Muscle layer of duodenum (tissue), 2 donors: ENCODE results near the gene CLEC19A.

Experiments
- H3K27ac ChIP-seq: one replicate; pipeline ENCODE4 v1.7.0; 2013; ENCODE audit warnings: mild to moderate bottlenecking, low read length
- H3K27me3 ChIP-seq: one replicate; pipeline ENCODE4 v1.7.0; 2013; ENCODE audit warnings: low read depth, mild to moderate bottlenecking, control low read depth, low read length
- H3K36me3 ChIP-seq, 2 donors: one replicate each; pipeline ENCODE4 v1.7.0; 2013; ENCODE audit warnings: low read length in 2 of 2, control low read depth in 1 of 2, mild to moderate bottlenecking in 1 of 2; ENCODE audit not compliant: insufficient read depth in 2 of 2, control insufficient read depth in 1 of 2
- H3K4me1 ChIP-seq, 2 donors: one replicate each; pipeline ENCODE4 v1.7.0; 2013; ENCODE audit warnings: low read length in 2 of 2, mild to moderate bottlenecking in 2 of 2, control low read depth in 1 of 2, moderate library complexity in 1 of 2; ENCODE audit not compliant: insufficient read depth in 2 of 2, control insufficient read depth in 1 of 2
- H3K4me3 ChIP-seq, 2 donors: one replicate each; pipeline ENCODE4 v1.7.0; 2013; ENCODE audit warnings: low read length in 2 of 2, low read depth in 1 of 2, mild to moderate bottlenecking in 1 of 2
- H3K9me3 ChIP-seq, 2 donors: one replicate each; pipeline ENCODE4 v1.7.0; 2013; ENCODE audit warnings: low read length in 2 of 2, control low read depth in 1 of 2, mild to moderate bottlenecking in 1 of 2; ENCODE audit not compliant: control insufficient read depth in 1 of 2
- donor health status: healthy.

Gene CLEC19A

DNA sequence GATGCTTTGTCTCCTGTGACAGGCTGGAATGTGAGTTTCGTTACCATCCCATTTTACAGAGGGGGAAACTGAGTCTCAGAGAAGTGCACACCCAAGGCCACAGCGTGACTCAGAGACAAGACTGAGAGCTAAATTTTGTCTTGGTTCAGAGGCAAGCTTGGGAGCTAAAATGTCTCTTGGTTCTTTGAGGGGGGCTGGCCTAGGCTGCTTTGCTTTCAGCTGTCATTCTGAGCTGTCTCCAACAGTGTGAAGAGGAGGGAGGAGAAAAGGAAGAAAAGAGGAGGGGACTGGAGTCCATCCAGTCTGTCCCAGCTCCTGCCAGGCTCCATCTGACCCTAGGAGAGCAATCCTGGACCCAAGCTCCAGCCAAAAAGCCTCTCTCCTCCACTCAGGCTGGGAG lies at the start of gene CLEC19A:
Gene CLEC19A (plus strand): TSS at position 301 of the 400 bp plus-strand sequence. CDS start 121 bp downstream, outside the sequence.
- Histone ChIP-seq H3K27me3 (no peaks in the 10 kb centered on the region), H3K27ac (no peak within 1 kb of the TSS), H3K4me1 (no peaks in the 10 kb centered on the region), H3K9me3 (no peaks in the 10 kb centered on the region), H3K36me3 (no peaks in the 10 kb centered on the region), H3K4me3 (no peak within 1 kb of the TSS)

DNA sequence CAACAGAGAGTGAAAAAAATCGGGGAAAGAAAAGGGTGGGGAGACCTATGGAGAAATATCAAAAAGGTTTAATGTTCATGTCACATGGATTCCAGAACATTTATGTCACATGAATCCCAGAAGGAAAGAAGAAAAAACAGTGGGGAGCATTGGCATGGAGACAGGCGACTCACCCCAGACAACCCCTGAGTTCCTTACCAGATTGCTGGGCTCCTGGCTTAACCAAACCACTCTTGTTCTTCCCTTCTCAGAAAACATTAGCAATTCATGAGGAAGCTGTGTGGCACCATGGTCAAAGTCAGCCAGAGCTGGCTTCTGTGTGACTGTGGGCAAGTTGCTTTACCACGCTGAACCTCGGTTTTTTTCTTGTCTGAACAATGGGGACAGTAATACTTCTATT lies 49.6 kb upstream of the CLEC19A start:
- H3K9me3 ChIP-seq = peaks cover 0 to 24% of the 10 kb centered on the region in 2 donors

DNA sequence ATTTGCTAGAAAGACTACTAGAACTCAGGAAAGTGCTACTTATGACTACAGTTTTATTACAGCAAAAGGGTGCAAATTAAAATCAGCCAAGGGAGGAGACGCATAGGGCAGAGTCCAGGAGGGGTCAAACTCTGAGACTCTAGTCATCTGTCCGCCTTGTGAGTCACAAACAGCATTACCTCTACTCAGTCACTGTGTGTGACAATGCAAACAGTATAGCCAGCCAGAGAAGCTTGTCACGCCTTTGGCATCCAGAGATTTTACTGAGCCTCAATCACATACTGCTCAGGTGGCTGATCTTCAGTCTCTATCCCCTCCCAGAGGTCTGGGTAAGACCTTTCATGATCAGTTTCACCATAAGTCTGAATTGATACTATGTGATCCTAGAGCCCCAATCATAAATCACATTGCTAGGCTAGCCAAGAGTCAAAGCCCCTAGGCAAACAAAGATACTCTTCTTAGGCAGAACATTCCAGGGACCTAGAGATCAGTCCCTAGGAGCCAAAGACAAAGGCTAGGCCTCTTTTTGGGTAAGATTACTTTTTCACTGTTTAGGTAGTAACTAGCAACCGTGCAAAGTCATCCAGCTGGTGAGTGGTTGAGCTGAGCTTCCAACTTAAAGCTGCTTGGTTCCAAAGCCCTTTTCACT lies 48.8 kb upstream of the CLEC19A start:
- no peak overlapping the region for H3K4me3 ChIP-seq
- no peaks in the 10 kb centered on the region for H3K36me3 ChIP-seq
- H3K27me3 ChIP-seq = no peaks in the 10 kb centered on the region
- H3K4me1 ChIP-seq = no peaks in the 10 kb centered on the region
- H3K27ac ChIP-seq = no peak overlapping the region
- peaks cover 0 to 24% of the 10 kb centered on the region in 2 donors for H3K9me3 ChIP-seq

More for the DNA sequence above, 49.6 kb upstream of the CLEC19A start:
- Histone ChIP-seq H3K27ac (no peak overlapping the region), H3K4me3 (no peak overlapping the region), H3K4me1 (no peaks in the 10 kb centered on the region), H3K27me3 (no peaks in the 10 kb centered on the region), H3K36me3 (no peaks in the 10 kb centered on the region)

DNA sequence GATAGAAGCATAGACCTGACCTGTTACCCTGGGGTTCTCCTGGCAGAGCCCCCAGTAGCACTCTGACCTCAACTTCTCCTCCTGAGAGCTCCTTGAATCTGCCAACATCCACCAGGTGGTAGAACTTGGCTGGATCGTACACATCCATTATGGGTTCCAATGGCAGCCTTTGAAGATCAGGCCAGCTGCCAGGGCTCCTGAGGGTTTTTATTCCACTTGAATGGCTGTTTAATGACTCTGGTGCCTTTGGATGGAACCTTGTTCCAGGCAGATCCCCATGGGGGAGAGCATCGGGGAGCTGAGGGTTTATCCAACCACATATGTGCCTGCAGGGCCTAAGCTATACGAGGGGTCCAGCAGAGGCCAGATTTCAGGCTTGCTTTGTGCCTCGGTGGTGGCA lies 47.1 kb upstream of the CLEC19A start:
- no peaks in the 10 kb centered on the region for H3K4me1 ChIP-seq
- H3K36me3 ChIP-seq = no peaks in the 10 kb centered on the region
- H3K27me3 ChIP-seq = no peaks in the 10 kb centered on the region
- H3K4me3 ChIP-seq = no peak overlapping the region
- H3K9me3 ChIP-seq = peaks cover 0 to 24% of the 10 kb centered on the region in 2 donors
- no peak overlapping the region for H3K27ac ChIP-seq

DNA sequence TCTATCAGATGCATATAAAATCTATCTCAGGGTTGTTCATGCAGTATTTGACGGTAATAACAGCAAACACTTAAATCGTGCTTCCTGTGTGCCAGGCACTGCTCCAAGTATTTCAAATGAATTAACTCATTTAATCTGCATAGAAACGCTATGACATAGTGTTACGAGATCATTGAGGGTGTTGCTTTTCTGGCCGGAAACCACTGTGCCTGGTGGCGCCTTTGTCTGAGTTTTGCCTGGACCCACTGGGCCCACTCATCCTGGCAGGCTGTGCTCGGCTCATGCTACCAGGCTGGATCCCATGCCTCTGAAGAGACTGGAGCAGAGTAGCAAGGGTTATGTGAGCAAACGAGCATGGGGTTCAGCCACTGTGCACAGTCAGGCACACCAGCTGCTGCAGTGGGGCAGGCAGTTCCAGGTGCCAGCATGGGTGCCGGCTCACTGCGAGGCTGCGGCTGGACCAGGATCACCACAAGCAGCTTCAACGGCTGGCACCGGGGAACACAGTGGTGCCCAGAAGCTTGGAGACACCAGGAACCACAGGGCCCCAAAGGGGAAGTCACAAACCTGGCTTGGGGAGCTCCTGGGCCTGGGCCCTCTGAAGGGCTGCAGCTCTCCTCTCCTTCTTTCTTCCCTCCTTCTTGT lies 45.9 kb upstream of the CLEC19A start:
- Histone ChIP-seq H3K27ac (no peak overlapping the region), H3K4me1 (no peaks in the 10 kb centered on the region), H3K27me3 (no peaks in the 10 kb centered on the region), H3K9me3 (peaks cover 0 to 24% of the 10 kb centered on the region in 2 donors), H3K4me3 (no peak overlapping the region), H3K36me3 (no peaks in the 10 kb centered on the region)

DNA sequence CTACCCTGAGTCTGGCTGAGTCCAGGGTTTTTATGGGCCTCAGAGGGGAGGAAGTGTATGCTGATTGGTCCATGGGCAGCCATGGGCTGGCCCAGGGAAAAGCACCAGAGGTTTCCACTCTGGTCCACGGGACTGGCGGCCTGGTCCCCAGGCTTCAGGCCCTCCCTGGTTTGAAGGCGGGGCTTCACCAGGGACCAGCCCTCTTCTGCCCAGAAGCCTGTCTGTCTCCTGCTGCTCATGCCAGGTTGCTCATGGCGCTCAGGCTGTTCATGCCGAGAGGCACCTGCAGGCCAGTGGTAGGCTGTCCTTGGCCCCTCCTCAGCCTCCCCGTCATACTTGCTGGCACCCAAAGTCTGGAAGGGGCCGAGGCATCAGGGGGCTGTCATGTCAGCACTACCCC lies 45.0 kb upstream of the CLEC19A start:
- H3K9me3 ChIP-seq = peaks cover 0 to 16% of the 10 kb centered on the region in 2 donors
- no peak overlapping the region for H3K27ac ChIP-seq
- no peaks in the 10 kb centered on the region for H3K36me3 ChIP-seq
- no peak overlapping the region for H3K4me3 ChIP-seq
- H3K4me1 ChIP-seq = no peaks in the 10 kb centered on the region
- H3K27me3 ChIP-seq = no peaks in the 10 kb centered on the region

DNA sequence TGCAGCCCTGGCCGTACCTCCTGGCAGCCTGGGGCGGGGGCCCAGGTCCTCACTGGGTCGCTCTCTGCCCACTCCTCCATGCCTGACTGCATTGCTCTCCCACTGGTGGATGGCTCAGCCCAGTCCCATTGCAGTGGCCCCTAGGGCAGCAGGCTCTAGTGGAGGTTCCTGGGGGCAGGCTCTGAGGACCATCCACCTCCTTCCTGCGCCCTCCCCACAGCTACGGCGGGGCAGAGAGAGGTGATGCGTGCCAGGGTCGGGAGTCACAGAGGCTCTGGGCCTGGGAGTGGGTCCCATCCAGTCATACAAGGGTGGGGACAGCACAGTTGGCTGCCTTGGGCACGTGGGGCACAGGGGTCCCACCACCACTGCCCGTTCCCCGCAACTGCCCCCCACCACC lies 44.0 kb upstream of the CLEC19A start:
- H3K4me3 ChIP-seq = no peak overlapping the region
- H3K27ac ChIP-seq = no peak overlapping the region
- H3K4me1 ChIP-seq = no peaks in the 10 kb centered on the region
- peaks cover 0 to 6% of the 10 kb centered on the region in 2 donors for H3K9me3 ChIP-seq
- H3K36me3 ChIP-seq = no peaks in the 10 kb centered on the region
- no peaks in the 10 kb centered on the region for H3K27me3 ChIP-seq

DNA sequence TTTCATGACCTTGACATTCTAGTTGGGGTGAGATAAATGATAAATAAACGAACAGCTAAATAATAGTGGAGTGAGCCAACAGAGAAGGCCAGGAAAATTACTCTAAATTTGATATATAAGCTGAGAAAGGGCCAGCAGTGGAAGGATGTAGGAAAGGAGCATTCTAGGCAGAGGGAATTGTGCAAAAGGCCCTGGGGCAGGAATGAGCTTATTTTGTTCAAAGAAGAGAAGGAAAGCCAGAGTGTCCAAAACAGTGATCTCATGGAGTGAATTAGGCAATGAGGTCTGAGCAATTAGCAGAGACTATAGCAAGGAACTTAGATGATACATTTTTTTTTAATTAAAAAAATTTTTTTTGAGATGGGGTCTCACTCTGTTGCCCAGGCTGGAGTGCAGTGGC lies 43.3 kb upstream of the CLEC19A start:
- Histone ChIP-seq H3K27me3 (no peaks in the 10 kb centered on the region), H3K4me3 (no peak overlapping the region), H3K9me3 (peaks cover 0 to 3% of the 10 kb centered on the region in 2 donors), H3K36me3 (no peaks in the 10 kb centered on the region), H3K27ac (no peak overlapping the region), H3K4me1 (no peaks in the 10 kb centered on the region)

DNA sequence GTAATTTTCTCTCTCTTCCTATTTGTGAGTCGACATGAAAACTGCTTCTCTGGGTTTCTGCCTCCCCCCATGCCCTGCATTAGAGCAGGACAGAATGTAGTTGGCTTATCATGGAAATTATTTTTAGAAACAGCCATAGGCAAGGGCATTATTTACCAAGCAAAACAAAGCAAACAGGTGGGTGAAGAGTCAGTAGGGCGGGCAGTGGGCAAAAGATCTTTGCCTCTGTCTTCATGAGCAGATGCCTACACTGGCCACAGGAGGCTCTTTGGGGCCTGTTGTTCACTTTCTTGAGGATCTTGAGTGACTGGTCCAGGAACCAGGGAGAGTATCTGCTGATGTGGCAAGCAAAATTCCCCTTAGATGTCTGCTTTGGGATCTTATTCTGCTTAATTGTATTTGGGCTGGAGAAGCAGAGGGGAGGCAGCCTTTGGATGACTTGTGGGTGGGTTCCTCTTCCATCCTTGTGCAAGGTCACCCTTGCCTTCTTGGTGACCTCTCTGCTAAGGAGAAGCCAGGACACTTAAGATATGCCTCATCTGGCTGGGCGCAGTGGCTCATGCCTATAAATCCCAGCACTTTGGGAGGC lies 42.5 kb upstream of the CLEC19A start:
- Histone ChIP-seq H3K9me3 (peaks cover 0 to 3% of the 10 kb centered on the region in 2 donors), H3K36me3 (no peaks in the 10 kb centered on the region), H3K27ac (no peak overlapping the region), H3K27me3 (no peaks in the 10 kb centered on the region), H3K4me3 (no peak overlapping the region), H3K4me1 (no peaks in the 10 kb centered on the region)

DNA sequence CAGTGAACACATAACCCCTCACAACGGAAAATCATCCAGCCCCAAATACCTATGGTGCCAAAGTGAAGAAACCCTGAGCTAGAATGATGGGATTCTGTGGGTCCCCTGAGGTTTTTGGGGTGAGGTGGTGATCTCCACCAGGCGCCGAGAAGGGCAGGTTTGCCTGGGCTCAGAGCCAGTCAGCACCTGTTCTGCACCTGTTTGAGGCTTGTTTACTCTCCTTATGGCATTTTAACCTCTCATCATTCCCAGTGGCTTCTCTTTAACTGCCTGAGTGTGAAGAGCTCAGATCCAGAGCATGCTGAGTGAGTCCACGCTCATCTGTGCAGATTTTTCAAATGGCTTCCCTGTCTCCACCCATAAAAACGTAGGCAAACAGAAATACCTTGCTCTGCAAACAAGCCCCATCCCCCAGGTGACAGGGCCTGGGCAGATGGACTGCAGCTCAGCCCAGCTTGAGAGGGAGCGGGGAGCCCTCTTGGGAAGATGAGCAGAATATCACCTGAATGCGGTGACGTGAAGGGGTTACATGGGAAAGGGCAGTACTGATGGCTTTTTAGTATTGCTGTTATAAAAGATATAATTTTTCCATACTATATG lies 40.1 kb upstream of the CLEC19A start:
- Histone ChIP-seq H3K27ac (no peak overlapping the region), H3K4me3 (no peak overlapping the region), H3K4me1 (no peaks in the 10 kb centered on the region), H3K36me3 (no peaks in the 10 kb centered on the region), H3K9me3 (no peaks in the 10 kb centered on the region), H3K27me3 (no peaks in the 10 kb centered on the region)

DNA sequence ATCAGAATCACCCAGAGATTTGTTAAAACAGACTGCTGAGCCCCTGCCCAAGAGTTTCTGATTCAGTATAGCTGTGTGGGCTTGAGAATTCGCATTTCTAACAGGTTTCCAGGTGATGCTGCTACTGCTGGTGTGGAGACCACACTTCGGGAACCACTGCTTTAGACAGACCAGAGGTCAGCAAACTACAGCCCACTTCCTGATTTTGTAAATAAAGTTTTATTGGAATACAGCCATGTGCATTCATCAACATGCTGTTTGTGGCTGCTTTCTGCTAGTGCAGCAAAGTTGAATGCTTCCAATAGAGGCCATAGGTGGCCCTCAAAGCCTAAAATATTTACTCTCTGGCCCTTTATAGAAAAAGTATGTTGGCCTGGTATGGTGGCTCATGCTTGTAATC lies 32.6 kb upstream of the CLEC19A start:
- H3K9me3 ChIP-seq = no peaks in the 10 kb centered on the region
- H3K36me3 ChIP-seq = no peaks in the 10 kb centered on the region
- H3K4me3 ChIP-seq = no peak overlapping the region
- H3K27me3 ChIP-seq = no peaks in the 10 kb centered on the region
- no peak overlapping the region for H3K27ac ChIP-seq
- no peaks in the 10 kb centered on the region for H3K4me1 ChIP-seq
